Endothelial cell of umbilical vein (primary cell): ENCODE measurements around the gene DST. TPM values are rescaled to one million over a fixed set of nuclear protein-coding genes. Genes with fewer than 3 reads are reported as not detected.

Source experiments
- BruUV-seq: library from RNA; stranded (reverse); fragments of 400-500 nt; replicated peaks from 2 replicates; lab custom pipeline; 2021; lab: Mats Ljungman, UMichigan
- CTCF ChIA-PET: fragments of 300-600, 350-600 bp; sonication (Branson Sonifier 250); formaldehyde crosslinking; loops from one replicate; lab custom pipeline; 2021; ENCODE audit warnings: antibody characterized with exemption, inconsistent platforms; lab: Charles Lee
- POLR2A ChIA-PET: fragments of 300-600, 350-600 bp; sonication (Branson Sonifier 250); formaldehyde crosslinking; loops from one replicate; lab custom pipeline; 2021; ENCODE audit warnings: antibody characterized with exemption, inconsistent platforms; lab: Charles Lee
- DNase-seq: peaks from one replicate; pipeline ENCODE4 v3.0.0-alpha.2; 2011; ENCODE audit warnings: low read depth, low spot score
- FAIRE-seq: peaks from 2 replicates; lab custom pipeline; 2011; peaks lifted over from hg19 to GRCh38; lab: Jason Lieb, UNC
- H2AFZ ChIP-seq: 2 replicates; pipeline ENCODE4 v1.6.0; 2012; ENCODE audit warnings: low read depth, low read length, control low read depth, inconsistent platforms
- H3K27ac ChIP-seq: 2 replicates; pipeline ENCODE4 v1.5.1; 2011; ENCODE audit warnings: low read depth, mild to moderate bottlenecking, control low read depth, low read length, moderate library complexity; ENCODE audit not compliant: insufficient read depth
- H3K27me3 ChIP-seq, 2 experiments: 2 replicates each; pipeline versions ENCODE4 v1.6.0 to v1.6.1; 2011; ENCODE audit warnings: low read length in 2 of 2, mixed read lengths in 1 of 2; ENCODE audit not compliant: control insufficient read depth in 2 of 2, insufficient read depth in 2 of 2
- H3K36me3 ChIP-seq, 2 experiments: 2 replicates in 1 of 2; 3 replicates in 1 of 2; pipeline ENCODE4 v1.5.1; 2011; ENCODE audit warnings: low read length in 2 of 2, mild to moderate bottlenecking in 1 of 2, moderate library complexity in 1 of 2; ENCODE audit not compliant: control insufficient read depth in 2 of 2, insufficient read depth in 2 of 2; ENCODE audit errors: extremely low read depth in 1 of 2
- H3K4me1 ChIP-seq: 3 replicates; pipeline ENCODE4 v1.5.1; 2011; ENCODE audit warnings: mild to moderate bottlenecking, low read length; ENCODE audit not compliant: control insufficient read depth, insufficient read depth; ENCODE audit errors: extremely low read depth
- H3K4me2 ChIP-seq: 2 replicates; pipeline ENCODE4 v1.6.1; 2011; ENCODE audit warnings: low read length, control low read depth, mixed read lengths; ENCODE audit not compliant: insufficient read depth
- H3K4me3 ChIP-seq, 3 experiments: fragments of 200-600 bp in 1 of 3; sonication (generic), shearing (Covaris generic) in 1 of 3; replicated peaks in 1 of 3; 2 replicates each; pipeline ENCODE4 v1.5.1; 2011 to 2016; ENCODE audit warnings: control low read depth in 3 of 3, low read length in 3 of 3, mild to moderate bottlenecking in 2 of 3, inconsistent platforms in 1 of 3, low read depth in 1 of 3, moderate library complexity in 1 of 3; ENCODE audit not compliant: insufficient read depth in 1 of 3
- H3K79me2 ChIP-seq: 2 replicates; pipeline ENCODE4 v1.6.0; 2012; ENCODE audit warnings: low read length, inconsistent platforms; ENCODE audit not compliant: control insufficient read depth, insufficient read depth
- H3K9ac ChIP-seq: replicated peaks from 2 replicates; pipeline ENCODE3; 2011; ENCODE audit warnings: low read length, control low read depth; ENCODE audit not compliant: insufficient read depth; ENCODE audit errors: extremely low read depth
- H3K9me1 ChIP-seq: replicated peaks from 3 replicates; pipeline ENCODE4 v1.6.0; 2011; ENCODE audit warnings: mild to moderate bottlenecking, low read length; ENCODE audit not compliant: control insufficient read depth, insufficient read depth; ENCODE audit errors: extremely low read depth
- H3K9me3 ChIP-seq: replicated peaks from 2 replicates; pipeline ENCODE4 v1.5.1; 2012; ENCODE audit warnings: low read length, inconsistent platforms; ENCODE audit not compliant: control insufficient read depth, insufficient read depth
- H4K20me1 ChIP-seq: replicated peaks from 2 replicates; pipeline ENCODE3; 2011; ENCODE audit warnings: mild to moderate bottlenecking, low read length; ENCODE audit not compliant: control insufficient read depth, insufficient read depth; ENCODE audit errors: extremely low read depth
- EZH2 ChIP-seq: IDR thresholded peaks from 2 replicates; pipeline ENCODE4 v1.6.1; 2012; ENCODE audit warnings: borderline replicate concordance, low read depth, mild to moderate bottlenecking, moderate library complexity, low read length, inconsistent platforms; ENCODE audit not compliant: severe bottlenecking
- FOS ChIP-seq: IDR thresholded peaks from 2 replicates; pipeline ENCODE4 v1.6.1; 2011; ENCODE audit warnings: mild to moderate bottlenecking, low read length, moderate library complexity, borderline replicate concordance; ENCODE audit not compliant: insufficient read depth
- GATA2 ChIP-seq: IDR thresholded peaks from 2 replicates; pipeline ENCODE4 v1.7.0; 2011; ENCODE audit warnings: low read depth, mild to moderate bottlenecking, moderate library complexity, mixed read lengths, low read length; ENCODE audit not compliant: insufficient read length, insufficient read depth
- JUN ChIP-seq: IDR thresholded peaks from 2 replicates; pipeline ENCODE4 v1.6.1; 2011; ENCODE audit warnings: borderline replicate concordance, low read depth; ENCODE audit not compliant: insufficient read length, insufficient read depth
- MYC ChIP-seq: IDR thresholded peaks from one replicate; pipeline ENCODE4 v1.6.1; 2011; ENCODE audit warnings: mild to moderate bottlenecking, low read depth, low read length
- POLR2A ChIP-seq: IDR thresholded peaks from 2 replicates; pipeline ENCODE4 v1.6.1; 2012; ENCODE audit warnings: low read depth, mild to moderate bottlenecking, control low read depth, low read length
- POLR2AphosphoS5 ChIP-seq: IDR thresholded peaks from 2 replicates; pipeline ENCODE4 v1.6.1; 2012; ENCODE audit warnings: low read depth, mild to moderate bottlenecking, control low read depth, low read length, moderate library complexity; ENCODE audit not compliant: insufficient read depth
- dilution Hi-C: fragments of 300-500 bp; cut with MboI; formaldehyde crosslinking; loops from one replicate; pipeline ENCODE4 v1.15.0; 2019; ENCODE audit warnings: low sequenced_read_pairs; ENCODE audit not compliant: extremely low pct_ligation_motif_present
- intact Hi-C: fragments of 100-400 bp; cut with micrococcal nuclease; formaldehyde crosslinking; loops from one replicate; pipeline ENCODE4 v1.10.0; 2022
- polyA plus RNA-seq, 4 experiments: library from polyadenylated mRNA; depleted of rRNA in 3 of 4; stranded (reverse) in 3 of 4; unstranded in 1 of 4; fragments of >200 nt; gene quantifications; 2 replicates each; pipeline versions ENCODE4 v1.2.1 to v1.2.3, GENCODE V29; 2011 to 2012; ENCODE audit warnings: missing spikeins in 1 of 4
- total RNA-seq: library from RNA; stranded (reverse); gene quantifications from 2 replicates; pipeline ENCODE4 v1.2.3, GENCODE V29; 2021
- TF ChIP-seq, protein P1 (sequence below): IDR thresholded peaks from 2 replicates; pipeline ENCODE4 v1.6.1; 2011; ENCODE audit not compliant: insufficient read depth, insufficient read length
- TF ChIP-seq, protein P2 (sequence below), 2 donors: IDR thresholded peaks; 1 replicate in 1 of 2; 2 replicates in 1 of 2; pipeline ENCODE4 v1.5.1; 2011; ENCODE audit warnings: low read length in 2 of 2, mild to moderate bottlenecking in 2 of 2, moderate library complexity in 2 of 2, control low read depth in 1 of 2, inconsistent platforms in 1 of 2, low read depth in 1 of 2; ENCODE audit not compliant: insufficient read depth in 1 of 2; ENCODE audit errors: extremely low read depth in 1 of 2

Gene DST
- total and polyA plus RNA-seq, 2 donors (not counting 3 experiments of a cell fraction or from before 2014, with no cell fraction given), result 62.3 to 253 TPM

DNA sequence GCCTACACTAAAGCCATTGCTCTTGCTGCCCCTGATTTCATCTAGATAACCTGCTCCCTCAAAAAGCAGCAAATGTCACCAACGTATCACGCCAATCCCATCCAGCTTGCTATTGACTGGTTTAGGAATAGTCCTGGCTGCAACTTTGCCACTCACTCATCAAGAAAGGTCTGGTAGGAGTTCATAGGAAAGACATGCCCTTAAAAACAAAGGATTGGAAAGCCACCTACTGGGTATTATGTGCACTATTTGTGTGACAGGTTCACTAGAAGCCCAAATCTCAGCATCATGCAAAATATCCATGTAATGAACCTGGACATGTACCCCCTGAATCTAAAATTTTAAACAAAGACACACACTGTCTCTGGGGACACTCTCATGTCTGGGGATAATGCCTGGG, 224.9 kb downstream of the DST start:
- Histone ChIP-seq H3K4me3 (no peak overlapping the region), H3K4me1 (no peaks in the 10 kb centered on the region), H3K36me3 (no peaks in the 10 kb centered on the region), H3K27ac (no peak overlapping the region), H3K79me2 (no peaks in the 10 kb centered on the region), H3K9me1 (no peaks in the 10 kb centered on the region), H3K4me2 (no peak overlapping the region), H2AFZ (no peak overlapping the region), H4K20me1 (no peaks in the 10 kb centered on the region), H3K9me3 (no peaks in the 10 kb centered on the region), H3K9ac (no peak overlapping the region), H3K27me3 (no peaks in the 10 kb centered on the region)
- no TSS peak for BruUV-seq
- no peak for DNase-seq
- POLR2A ChIA-PET, result no interaction called here
- TF ChIP-seq POLR2AphosphoS5 (no peak), POLR2A (no peak), FOS (no peak), GATA2 (no peak), JUN (no peak), EZH2 (no peak), MYC (no peak)
- TF ChIP-seq, protein P1, sequence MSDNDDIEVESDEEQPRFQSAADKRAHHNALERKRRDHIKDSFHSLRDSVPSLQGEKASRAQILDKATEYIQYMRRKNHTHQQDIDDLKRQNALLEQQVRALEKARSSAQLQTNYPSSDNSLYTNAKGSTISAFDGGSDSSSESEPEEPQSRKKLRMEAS, result no peak
- TF ChIP-seq, protein P2, sequence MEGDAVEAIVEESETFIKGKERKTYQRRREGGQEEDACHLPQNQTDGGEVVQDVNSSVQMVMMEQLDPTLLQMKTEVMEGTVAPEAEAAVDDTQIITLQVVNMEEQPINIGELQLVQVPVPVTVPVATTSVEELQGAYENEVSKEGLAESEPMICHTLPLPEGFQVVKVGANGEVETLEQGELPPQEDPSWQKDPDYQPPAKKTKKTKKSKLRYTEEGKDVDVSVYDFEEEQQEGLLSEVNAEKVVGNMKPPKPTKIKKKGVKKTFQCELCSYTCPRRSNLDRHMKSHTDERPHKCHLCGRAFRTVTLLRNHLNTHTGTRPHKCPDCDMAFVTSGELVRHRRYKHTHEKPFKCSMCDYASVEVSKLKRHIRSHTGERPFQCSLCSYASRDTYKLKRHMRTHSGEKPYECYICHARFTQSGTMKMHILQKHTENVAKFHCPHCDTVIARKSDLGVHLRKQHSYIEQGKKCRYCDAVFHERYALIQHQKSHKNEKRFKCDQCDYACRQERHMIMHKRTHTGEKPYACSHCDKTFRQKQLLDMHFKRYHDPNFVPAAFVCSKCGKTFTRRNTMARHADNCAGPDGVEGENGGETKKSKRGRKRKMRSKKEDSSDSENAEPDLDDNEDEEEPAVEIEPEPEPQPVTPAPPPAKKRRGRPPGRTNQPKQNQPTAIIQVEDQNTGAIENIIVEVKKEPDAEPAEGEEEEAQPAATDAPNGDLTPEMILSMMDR (IDR thresholded peaks at IDR 0.05; ENCODE audit: extremely low read depth in 1 of 2, insufficient read depth in 1 of 2, low read depth in 1 of 2, low read length in 2 of 2), result no peak
- dilution Hi-C loops, result no loop called here
- intact Hi-C loops, result no loop called here
- FAIRE-seq, result no peak
- CTCF ChIA-PET, result interaction anchor here (1.3 kb wide), 1 partner anchor 8 kb away, joined by 5 read pairs; no protein-coding TSS in a partner anchor
